ENCODE measurements around the gene ZNF529.

The ZNF529 gene

DNA sequence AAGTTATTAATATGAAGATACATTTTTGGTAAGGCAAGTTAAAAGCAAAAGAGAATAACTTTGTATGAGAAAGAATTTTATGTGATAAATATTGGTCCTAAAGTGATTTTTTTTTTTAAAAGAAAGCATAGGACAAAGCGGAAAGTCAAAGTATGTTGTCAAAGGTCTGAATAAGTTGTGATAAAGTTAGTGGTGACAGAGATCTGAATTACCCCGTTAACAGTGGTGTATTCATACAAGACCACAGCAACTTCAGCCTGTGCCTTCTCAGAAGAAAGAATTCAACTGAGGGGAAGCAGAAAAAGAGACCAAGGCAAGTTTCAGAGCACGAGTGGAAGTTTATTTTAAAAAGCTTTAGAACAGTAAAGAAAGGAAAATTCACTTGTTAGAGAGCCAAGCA is 64.8 kb downstream of the ZNF529 start:
- no peak for DNase-seq

DNA sequence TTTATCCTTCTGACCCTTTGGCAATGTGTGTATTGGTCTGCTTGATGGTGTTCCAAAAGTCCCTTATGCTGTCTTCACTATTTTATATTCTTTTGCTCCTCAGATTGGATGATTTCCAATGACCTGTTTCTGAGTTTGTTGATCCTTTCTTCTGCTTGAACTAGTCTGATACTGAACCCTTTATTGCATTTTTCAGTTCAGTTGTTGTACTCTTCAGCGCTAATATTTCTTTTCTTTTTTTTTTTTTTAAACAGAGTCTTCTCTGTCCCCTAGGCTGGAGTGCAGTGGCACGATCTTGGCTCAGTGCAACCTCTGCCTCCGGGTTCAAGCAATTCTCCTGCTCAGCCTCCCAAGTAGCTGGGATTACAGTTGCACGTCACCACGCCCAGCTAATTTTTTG is 71.1 kb downstream of the ZNF529 start:
- no peak for DNase-seq

DNA sequence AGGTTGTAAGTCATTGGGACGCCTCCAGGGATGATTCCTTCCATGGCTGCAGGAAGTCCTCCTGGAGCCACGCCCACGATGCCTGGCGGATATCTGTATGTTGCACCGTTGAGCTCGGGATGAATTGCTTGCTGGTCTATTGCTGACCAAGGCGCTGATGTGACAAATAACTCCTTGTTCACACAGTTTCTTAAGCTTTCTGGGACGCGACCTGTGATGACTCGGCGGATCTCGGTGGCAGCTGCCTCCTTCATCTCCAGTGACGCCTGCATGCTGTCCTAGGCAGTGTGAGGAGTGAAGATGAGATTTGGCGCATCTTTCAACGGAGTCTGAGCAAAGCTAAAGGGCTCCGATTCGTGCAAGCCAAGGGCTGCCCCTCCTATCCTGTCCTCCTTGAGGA is 76.1 kb downstream of the ZNF529 start:
- DNase-seq = no peak

Data from activated CD8-positive, alpha-beta memory T cell treated with anti-CD3 and anti-CD28 coated beads, Interleukin-2, amount 50 U/mL, for 48 hours (primary cell).